ENCODE data around the gene SMO.

DNA sequence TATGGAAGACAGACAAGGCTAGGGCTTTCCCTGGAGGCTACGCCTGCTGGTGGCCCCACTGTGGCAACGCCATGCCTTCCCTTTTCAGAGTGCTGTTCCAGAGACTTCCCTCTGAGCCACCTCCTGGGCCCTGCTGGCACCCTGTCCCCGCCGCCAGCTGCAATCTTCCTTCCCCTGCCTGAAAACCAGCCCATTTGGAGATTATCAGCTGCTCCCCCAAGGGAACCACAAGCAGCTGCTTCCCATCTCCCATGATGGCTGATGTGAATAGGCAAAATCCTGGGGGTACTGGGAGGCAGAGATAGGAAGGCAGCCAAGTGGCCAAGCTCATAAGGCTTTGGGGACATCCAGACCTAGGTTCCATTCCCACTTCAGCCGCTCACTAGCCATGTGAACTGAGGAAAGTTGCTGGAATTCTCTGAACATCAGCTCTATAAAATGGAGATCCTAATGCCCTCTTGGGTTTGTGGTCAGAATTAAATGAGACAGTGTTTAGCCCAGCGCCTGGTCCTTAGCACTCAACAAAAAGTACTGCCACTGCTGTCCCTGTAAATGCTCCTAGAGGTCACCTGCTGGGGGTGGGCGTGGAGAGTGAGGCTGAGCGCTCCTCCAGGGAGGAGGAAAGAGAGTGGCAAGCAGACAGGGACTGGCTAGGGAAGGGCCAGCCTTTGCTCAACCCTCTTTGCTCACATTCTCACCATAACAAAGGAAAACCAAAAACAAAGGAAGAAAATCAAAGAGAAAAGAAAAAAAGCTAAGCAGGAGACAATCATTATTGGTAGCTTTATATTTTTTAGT lies 38.0 kb upstream of the SMO start:
- TF ChIP-seq, protein P1, sequence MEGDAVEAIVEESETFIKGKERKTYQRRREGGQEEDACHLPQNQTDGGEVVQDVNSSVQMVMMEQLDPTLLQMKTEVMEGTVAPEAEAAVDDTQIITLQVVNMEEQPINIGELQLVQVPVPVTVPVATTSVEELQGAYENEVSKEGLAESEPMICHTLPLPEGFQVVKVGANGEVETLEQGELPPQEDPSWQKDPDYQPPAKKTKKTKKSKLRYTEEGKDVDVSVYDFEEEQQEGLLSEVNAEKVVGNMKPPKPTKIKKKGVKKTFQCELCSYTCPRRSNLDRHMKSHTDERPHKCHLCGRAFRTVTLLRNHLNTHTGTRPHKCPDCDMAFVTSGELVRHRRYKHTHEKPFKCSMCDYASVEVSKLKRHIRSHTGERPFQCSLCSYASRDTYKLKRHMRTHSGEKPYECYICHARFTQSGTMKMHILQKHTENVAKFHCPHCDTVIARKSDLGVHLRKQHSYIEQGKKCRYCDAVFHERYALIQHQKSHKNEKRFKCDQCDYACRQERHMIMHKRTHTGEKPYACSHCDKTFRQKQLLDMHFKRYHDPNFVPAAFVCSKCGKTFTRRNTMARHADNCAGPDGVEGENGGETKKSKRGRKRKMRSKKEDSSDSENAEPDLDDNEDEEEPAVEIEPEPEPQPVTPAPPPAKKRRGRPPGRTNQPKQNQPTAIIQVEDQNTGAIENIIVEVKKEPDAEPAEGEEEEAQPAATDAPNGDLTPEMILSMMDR (IDR thresholded peaks at IDR 0.05), result no peak
- TF ChIP-seq POLR2A (IDR thresholded peaks at IDR 0.05) (no peak), POLR2AphosphoS5 (IDR thresholded peaks at IDR 0.05; ENCODE audit: insufficient read depth in 1 of 2, low read depth in 1 of 2) (no peak)

Data from vagina (tissue), 2 donors.